Sigmoid colon (tissue), 7 donors: Measurements from ENCODE around the gene AQP5. TPM values are rescaled to one million over a fixed set of nuclear protein-coding genes. Genes with fewer than 3 reads are reported as not detected.

Source experiments
- DNase-seq: peaks from one replicate; pipeline ENCODE4 v3.0.0-alpha.2; 2019
- H3K27ac ChIP-seq, 4 donors: fragments of 200-600 bp; sonication (generic); one replicate each; pipeline ENCODE4 v1.5.1; 2016 to 2019; ENCODE audit warnings: mild to moderate bottlenecking in 1 of 4
- H3K27me3 ChIP-seq, 3 donors: fragments of 200-600 bp; sonication (generic); one replicate each; pipeline ENCODE4 v1.5.1; 2019; ENCODE audit warnings: mild to moderate bottlenecking in 1 of 3
- H3K36me3 ChIP-seq, 4 donors: fragments of 200-600 bp; sonication (generic); one replicate each; pipeline ENCODE4 v1.5.1; 2016 to 2019
- H3K4me1 ChIP-seq, 4 donors: fragments of 200-600 bp; sonication (generic); one replicate each; pipeline ENCODE4 v1.5.1; 2017 to 2019
- H3K4me3 ChIP-seq, 4 donors: fragments of 200-600 bp; sonication (generic); one replicate each; pipeline ENCODE4 v1.5.1; 2017 to 2019; ENCODE audit warnings: mild to moderate bottlenecking in 2 of 4, moderate library complexity in 1 of 4
- H3K9me3 ChIP-seq, 4 donors: fragments of 200-600 bp in 3 of 4; sonication (generic) in 3 of 4; one replicate each; pipeline versions ENCODE4 v1.5.1 to v1.6.1; 2013 to 2019
- EP300 ChIP-seq, 4 donors: sonication (generic); formaldehyde crosslinking; IDR thresholded peaks; one replicate each; pipeline ENCODE4 v1.6.1; 2017; ENCODE audit warnings: antibody characterized with exemption in 4 of 4
- POLR2A ChIP-seq, 2 donors: fragments of 450-650 bp; IDR thresholded peaks; one replicate each; pipeline ENCODE4 v1.6.1; 2016; ENCODE audit warnings: antibody characterized with exemption in 2 of 2, mild to moderate bottlenecking in 2 of 2, moderate library complexity in 2 of 2
- POLR2AphosphoS5 ChIP-seq, 4 donors: sonication (generic); formaldehyde crosslinking; IDR thresholded peaks; one replicate each; pipeline ENCODE4 v1.6.1; 2017; ENCODE audit warnings: antibody characterized with exemption in 4 of 4
- WGBS, 2 donors: extraction: QIAGEN DNeasy Blood & Tissue Kit; methylation state at CpG; one replicate each; pipeline ENCODE4 v1.1.7; 2013; 5-methylcytosine and 5-hydroxymethylcytosine counted together
- intact Hi-C: fragments of 100-400 bp; cut with DNase I; formaldehyde crosslinking; loops from one replicate; pipeline ENCODE4 v1.15.1; 2023
- polyA plus RNA-seq, 3 donors: library from polyadenylated mRNA; stranded (reverse); fragments of 200-250 nt; gene quantifications; one replicate each; pipeline ENCODE4 v1.2.3, GENCODE V29; 2013
- total RNA-seq, 4 donors: library from RNA; depleted of rRNA; stranded (reverse); fragments of >200 nt; gene quantifications; one replicate each; pipeline ENCODE4 v1.1.0, GENCODE V29; 2016
- TF ChIP-seq, protein P1 (sequence below), 4 experiments: fragments of 450-650 bp in 3 of 4; fragments of 200-600 bp in 1 of 4; IDR thresholded peaks; one replicate each; pipeline ENCODE4 v1.5.1; 2016 to 2019; ENCODE audit warnings: antibody characterized with exemption in 4 of 4, mild to moderate bottlenecking in 3 of 4, moderate library complexity in 2 of 4
- donor health status: healthy with polysubstance abuse.
- donor health status: Bipolar disorder and iron deficiency.
- donor health status: healthy.

Gene AQP5
- total and polyA plus RNA-seq, 7 donors: 0.09 TPM; not detected in 6

DNA sequence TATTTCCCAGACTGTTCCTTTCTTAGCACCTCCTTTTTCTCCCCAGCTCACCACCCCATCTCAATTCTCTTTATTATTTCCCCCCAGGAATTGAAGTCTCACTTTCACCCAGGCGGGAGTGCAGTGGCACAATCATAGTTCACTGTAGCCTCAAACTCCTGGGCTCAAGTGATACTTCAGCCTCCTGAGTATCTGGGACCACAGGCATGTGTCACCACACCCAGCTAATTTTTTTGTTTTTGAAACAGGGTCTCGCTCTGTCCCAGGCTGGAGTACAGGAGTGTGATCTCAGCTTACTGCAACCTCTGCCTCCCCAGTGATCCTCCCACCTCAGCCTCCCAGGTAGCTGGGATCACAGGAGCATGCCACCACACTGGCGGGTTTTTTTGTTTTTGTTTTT lies 52.7 kb downstream of the AQP5 start:
- Histone ChIP-seq H3K9me3 (no peaks in the 10 kb centered on the region), H3K27me3 (no peaks in the 10 kb centered on the region), H3K36me3 (peaks cover 0 to 13% (median 0%) of the 10 kb centered on the region in 4 donors), H3K27ac (no peak overlapping the region), H3K4me1 (peaks cover 0 to 19% (median 17%) of the 10 kb centered on the region in 4 donors), H3K4me3 (no peak overlapping the region)
- intact Hi-C loops: no loop called here
- TF ChIP-seq POLR2AphosphoS5 (IDR thresholded peaks at IDR 0.05) (no peak), EP300 (IDR thresholded peaks at IDR 0.05) (no peak), POLR2A (IDR thresholded peaks at IDR 0.05) (no peak)
- TF ChIP-seq, protein P1, sequence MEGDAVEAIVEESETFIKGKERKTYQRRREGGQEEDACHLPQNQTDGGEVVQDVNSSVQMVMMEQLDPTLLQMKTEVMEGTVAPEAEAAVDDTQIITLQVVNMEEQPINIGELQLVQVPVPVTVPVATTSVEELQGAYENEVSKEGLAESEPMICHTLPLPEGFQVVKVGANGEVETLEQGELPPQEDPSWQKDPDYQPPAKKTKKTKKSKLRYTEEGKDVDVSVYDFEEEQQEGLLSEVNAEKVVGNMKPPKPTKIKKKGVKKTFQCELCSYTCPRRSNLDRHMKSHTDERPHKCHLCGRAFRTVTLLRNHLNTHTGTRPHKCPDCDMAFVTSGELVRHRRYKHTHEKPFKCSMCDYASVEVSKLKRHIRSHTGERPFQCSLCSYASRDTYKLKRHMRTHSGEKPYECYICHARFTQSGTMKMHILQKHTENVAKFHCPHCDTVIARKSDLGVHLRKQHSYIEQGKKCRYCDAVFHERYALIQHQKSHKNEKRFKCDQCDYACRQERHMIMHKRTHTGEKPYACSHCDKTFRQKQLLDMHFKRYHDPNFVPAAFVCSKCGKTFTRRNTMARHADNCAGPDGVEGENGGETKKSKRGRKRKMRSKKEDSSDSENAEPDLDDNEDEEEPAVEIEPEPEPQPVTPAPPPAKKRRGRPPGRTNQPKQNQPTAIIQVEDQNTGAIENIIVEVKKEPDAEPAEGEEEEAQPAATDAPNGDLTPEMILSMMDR (IDR thresholded peaks at IDR 0.05): no peak
- 93 to 96% methylated on average over 3 of the region's 3 CpGs for WGBS, 2 donors
- DNase-seq: no peak

Other genes with a start within 250 kb of the AQP5 start
- gene TMBIM6, start 220.3 kb upstream of the AQP5 start, total RNA-seq: 100 to 1,000 TPM; 191 to 248 (median 224) TPM
- gene TMBIM6, start 220.3 kb upstream of the AQP5 start, polyA plus RNA-seq: 100 to 1,000 TPM in 2 of 3 donors, 10 to 100 TPM in 1; 93.7 to 384 (median 135) TPM
- 10 to 100 TPM in 3 of 4 donors, 1 to 10 TPM in 1; 10.0 to 23.3 (median 12.6) TPM for gene NCKAP5L, start 133.5 kb upstream of the AQP5 start, total RNA-seq
- 1 to 10 TPM in 2 of 3 donors, under 1 TPM in 1; 0.92 to 5.8 (median 2.4) TPM for gene NCKAP5L, start 133.5 kb upstream of the AQP5 start, polyA plus RNA-seq
- gene BCDIN3D, start 118.8 kb upstream of the AQP5 start, total RNA-seq: 1 to 10 TPM; 2.7 to 5.4 (median 3.9) TPM
- 1 to 10 TPM; 1.8 to 3.7 (median 2.1) TPM for gene BCDIN3D, start 118.8 kb upstream of the AQP5 start, polyA plus RNA-seq
- gene FAIM2, start 58.0 kb upstream of the AQP5 start, total RNA-seq: 10 to 100 TPM in 1 of 4 donors, 1 to 10 TPM in 3; 5.8 to 12.8 (median 7.5) TPM
- 1 to 10 TPM in 2 of 3 donors, not detected in 1; 1.2 to 5.6 TPM for gene FAIM2, start 58.0 kb upstream of the AQP5 start, polyA plus RNA-seq
- gene AQP2, start 11.1 kb upstream of the AQP5 start, total RNA-seq: not detected
- gene AQP2, start 11.1 kb upstream of the AQP5 start, polyA plus RNA-seq: not detected
- gene AQP6, start 11.1 kb downstream of the AQP5 start, total RNA-seq: under 1 TPM; 0.14 to 0.83 (median 0.60) TPM
- under 1 TPM in 1 of 3 donors, not detected in 2; 0.12 TPM for gene AQP6, start 11.1 kb downstream of the AQP5 start, polyA plus RNA-seq
- gene RACGAP1, start 63.6 kb downstream of the AQP5 start, total RNA-seq: 10 to 100 TPM; 14.1 to 42.6 (median 27.0) TPM
- gene RACGAP1, start 63.6 kb downstream of the AQP5 start, polyA plus RNA-seq: 10 to 100 TPM in 1 of 3 donors, 1 to 10 TPM in 2; 4.8 to 22.5 (median 8.3) TPM
- 1 to 10 TPM; 3.5 to 6.9 (median 5.2) TPM for gene ASIC1, start 95.7 kb downstream of the AQP5 start, total RNA-seq
- 1 to 10 TPM in 2 of 3 donors, not detected in 1; 1.3 to 1.6 TPM for gene ASIC1, start 95.7 kb downstream of the AQP5 start, polyA plus RNA-seq
- gene SMARCD1, start 123.5 kb downstream of the AQP5 start, total RNA-seq: 10 to 100 TPM; 22.4 to 64.8 (median 39.2) TPM
- 10 to 100 TPM; 16.0 to 26.4 (median 24.1) TPM for gene SMARCD1, start 123.5 kb downstream of the AQP5 start, polyA plus RNA-seq
- 10 to 100 TPM in 1 of 4 donors, 1 to 10 TPM in 1, under 1 TPM in 2; 0.55 to 59.6 (median 1.5) TPM for gene GPD1, start 142.1 kb downstream of the AQP5 start, total RNA-seq
- gene GPD1, start 142.1 kb downstream of the AQP5 start, polyA plus RNA-seq: 10 to 100 TPM in 1 of 3 donors, 1 to 10 TPM in 2; 3.0 to 19.8 (median 3.6) TPM
- gene COX14, start 150.4 kb downstream of the AQP5 start, total RNA-seq: 100 to 1,000 TPM in 1 of 4 donors, 10 to 100 TPM in 3; 87.8 to 179 (median 93.8) TPM
- gene COX14, start 150.4 kb downstream of the AQP5 start, polyA plus RNA-seq: 100 to 1,000 TPM; 124 to 266 (median 187) TPM
- 10 to 100 TPM; 21.7 to 29.1 (median 23.3) TPM for gene CERS5, start 205.5 kb downstream of the AQP5 start, total RNA-seq
- 10 to 100 TPM in 1 of 3 donors, 1 to 10 TPM in 2; 4.8 to 25.9 (median 5.3) TPM for gene CERS5, start 205.5 kb downstream of the AQP5 start, polyA plus RNA-seq